ENCODE data around the gene CFAP46. TPM values are rescaled to one million over a fixed set of nuclear protein-coding genes. Genes with fewer than 3 reads are reported as not detected.

CFAP46 gene
- total and polyA plus RNA-seq, 2 experiments from 2014 or later: 3.1 to 5.4 TPM

DNA sequence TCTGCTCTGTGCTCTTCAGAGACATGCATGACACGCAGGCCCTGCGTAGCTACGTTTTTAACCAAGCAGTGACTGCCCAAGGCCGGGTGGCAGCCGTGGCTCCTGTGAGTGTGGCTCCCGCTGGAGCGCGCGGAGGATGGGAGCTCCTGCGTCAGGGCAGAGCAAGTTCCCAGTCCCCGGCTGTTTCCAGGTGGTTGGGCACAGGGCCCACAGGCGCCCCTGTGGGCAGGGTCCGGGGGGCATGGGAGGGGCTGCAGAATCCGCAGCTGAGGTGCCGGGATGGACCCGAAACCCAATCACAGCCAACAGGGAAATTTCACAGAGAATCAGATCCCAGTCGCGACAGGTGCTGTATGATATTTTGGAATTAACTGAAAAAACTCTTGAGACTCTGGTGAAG lies 166.2 kb downstream of the CFAP46 start:
- H3K4me2 ChIP-seq: no peak overlapping the region
- H3K27ac ChIP-seq (ENCODE audit: low read depth): no peak overlapping the region
- no peaks in the 10 kb centered on the region for H3K27me3 ChIP-seq (ENCODE audit: insufficient read depth)
- H3K27ac Mint-ChIP-seq: no peak overlapping the region
- H3F3A ChIP-seq (replicated peaks; ENCODE audit: low read depth): no peaks in the 10 kb centered on the region
- no peak overlapping the region for H3K4me3 ChIP-seq
- no peaks in the 10 kb centered on the region for H3K4me1 ChIP-seq (ENCODE audit: insufficient read depth)
- no peaks in the 10 kb centered on the region for H3K9me2 ChIP-seq (ENCODE audit: insufficient read depth)
- peaks cover 5% of the 10 kb centered on the region; the same call in 2 of the 3 replicates for H3K4me1 Mint-ChIP-seq
- no peaks in the 10 kb centered on the region; the same call in 1 of the 3 replicates for H3K9me3 Mint-ChIP-seq
- no peak overlapping the region for H3K4me3 Mint-ChIP-seq
- no peaks in the 10 kb centered on the region for H3K79me2 ChIP-seq (replicated peaks; ENCODE audit: insufficient read depth)
- DNase-seq (ENCODE audit: low spot score): no peak
- H3K27me3 Mint-ChIP-seq (ENCODE audit: insufficient read depth, low read depth, poor library complexity): peaks cover 12% of the 10 kb centered on the region
- H4K20me1 ChIP-seq (replicated peaks; ENCODE audit: insufficient read depth): no peaks in the 10 kb centered on the region
- no peak overlapping the region for H2AFZ ChIP-seq
- TF ChIP-seq ZNF462 (CRISPR knock-in tag; IDR thresholded peaks at IDR 0.05): no peak
- TF ChIP-seq, protein P1, sequence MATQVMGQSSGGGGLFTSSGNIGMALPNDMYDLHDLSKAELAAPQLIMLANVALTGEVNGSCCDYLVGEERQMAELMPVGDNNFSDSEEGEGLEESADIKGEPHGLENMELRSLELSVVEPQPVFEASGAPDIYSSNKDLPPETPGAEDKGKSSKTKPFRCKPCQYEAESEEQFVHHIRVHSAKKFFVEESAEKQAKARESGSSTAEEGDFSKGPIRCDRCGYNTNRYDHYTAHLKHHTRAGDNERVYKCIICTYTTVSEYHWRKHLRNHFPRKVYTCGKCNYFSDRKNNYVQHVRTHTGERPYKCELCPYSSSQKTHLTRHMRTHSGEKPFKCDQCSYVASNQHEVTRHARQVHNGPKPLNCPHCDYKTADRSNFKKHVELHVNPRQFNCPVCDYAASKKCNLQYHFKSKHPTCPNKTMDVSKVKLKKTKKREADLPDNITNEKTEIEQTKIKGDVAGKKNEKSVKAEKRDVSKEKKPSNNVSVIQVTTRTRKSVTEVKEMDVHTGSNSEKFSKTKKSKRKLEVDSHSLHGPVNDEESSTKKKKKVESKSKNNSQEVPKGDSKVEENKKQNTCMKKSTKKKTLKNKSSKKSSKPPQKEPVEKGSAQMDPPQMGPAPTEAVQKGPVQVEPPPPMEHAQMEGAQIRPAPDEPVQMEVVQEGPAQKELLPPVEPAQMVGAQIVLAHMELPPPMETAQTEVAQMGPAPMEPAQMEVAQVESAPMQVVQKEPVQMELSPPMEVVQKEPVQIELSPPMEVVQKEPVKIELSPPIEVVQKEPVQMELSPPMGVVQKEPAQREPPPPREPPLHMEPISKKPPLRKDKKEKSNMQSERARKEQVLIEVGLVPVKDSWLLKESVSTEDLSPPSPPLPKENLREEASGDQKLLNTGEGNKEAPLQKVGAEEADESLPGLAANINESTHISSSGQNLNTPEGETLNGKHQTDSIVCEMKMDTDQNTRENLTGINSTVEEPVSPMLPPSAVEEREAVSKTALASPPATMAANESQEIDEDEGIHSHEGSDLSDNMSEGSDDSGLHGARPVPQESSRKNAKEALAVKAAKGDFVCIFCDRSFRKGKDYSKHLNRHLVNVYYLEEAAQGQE (IDR thresholded peaks at IDR 0.05; ENCODE audit: unreplicated experiment): no peak
- no peak for TF ChIP-seq ETS1 (IDR thresholded peaks at IDR 0.05)
- TF ChIP-seq CREB1 (CRISPR knock-in tag; IDR thresholded peaks at IDR 0.05; ENCODE audit: low read depth): no peak
- no peak for TF ChIP-seq ZNF114 (CRISPR knock-in tag; IDR thresholded peaks at IDR 0.05)
- no peak for TF ChIP-seq POLR2AphosphoS5 (IDR thresholded peaks at IDR 0.05; ENCODE audit: low read depth)
- TF ChIP-seq JUNB (IDR thresholded peaks at IDR 0.05; ENCODE audit: unreplicated experiment): no peak
- H3K36me3 Mint-ChIP-seq (ENCODE audit: low read depth): peaks cover 4% of the 10 kb centered on the region
- H3K36me3 ChIP-seq (ENCODE audit: insufficient read depth): no peaks in the 10 kb centered on the region
- ATAC-seq: no peak
